ENCODE data around the gene UGT2B11.
"Not testable (repeated sequence)": the region's sequence is repeated elsewhere in the genome, so short reads cannot be mapped to it uniquely, and the experiment has no call there.

UGT2B11 gene

GRCh38 chr4:69214716-69215115 lies at the start of gene UGT2B11:
Gene UGT2B11, minus strand, starts transcription at chr4:69214748. Its CDS starts 26 bp downstream, at chr4:69214722.
- Histone ChIP-seq H3K9me3 (replicated peaks; ENCODE audit: insufficient read depth, low read length) (no peaks in the 10 kb centered on the region), H3F3A (ENCODE audit: insufficient read depth, low read length) (no peaks in the 10 kb centered on the region), H3K4me1 (ENCODE audit: low read length) (no peaks in the 10 kb centered on the region), H4K20me1 (ENCODE audit: insufficient read depth, low read length) (no peaks in the 10 kb centered on the region), H2AFZ (ENCODE audit: low read length) (no peak within 1 kb of the TSS), H3K79me2 (ENCODE audit: low read length) (no peaks in the 10 kb centered on the region), H3K27me3 (replicated peaks; ENCODE audit: insufficient read depth, low read length) (no peaks in the 10 kb centered on the region), H3K27ac (ENCODE audit: low read length) (no peak within 1 kb of the TSS), H3K9ac (ENCODE audit: low read length) (no peak within 1 kb of the TSS), H3K9me2 (replicated peaks; ENCODE audit: insufficient read depth, low read length) (no peaks in the 10 kb centered on the region), H3K36me3 (replicated peaks; ENCODE audit: insufficient read depth, low read length) (no peaks in the 10 kb centered on the region), H3K4me3 (ENCODE audit: low read length) (no peak within 1 kb of the TSS), H3K4me2 (ENCODE audit: low read depth, low read length) (no peak within 1 kb of the TSS)
- TF ChIP-seq, protein P1, sequence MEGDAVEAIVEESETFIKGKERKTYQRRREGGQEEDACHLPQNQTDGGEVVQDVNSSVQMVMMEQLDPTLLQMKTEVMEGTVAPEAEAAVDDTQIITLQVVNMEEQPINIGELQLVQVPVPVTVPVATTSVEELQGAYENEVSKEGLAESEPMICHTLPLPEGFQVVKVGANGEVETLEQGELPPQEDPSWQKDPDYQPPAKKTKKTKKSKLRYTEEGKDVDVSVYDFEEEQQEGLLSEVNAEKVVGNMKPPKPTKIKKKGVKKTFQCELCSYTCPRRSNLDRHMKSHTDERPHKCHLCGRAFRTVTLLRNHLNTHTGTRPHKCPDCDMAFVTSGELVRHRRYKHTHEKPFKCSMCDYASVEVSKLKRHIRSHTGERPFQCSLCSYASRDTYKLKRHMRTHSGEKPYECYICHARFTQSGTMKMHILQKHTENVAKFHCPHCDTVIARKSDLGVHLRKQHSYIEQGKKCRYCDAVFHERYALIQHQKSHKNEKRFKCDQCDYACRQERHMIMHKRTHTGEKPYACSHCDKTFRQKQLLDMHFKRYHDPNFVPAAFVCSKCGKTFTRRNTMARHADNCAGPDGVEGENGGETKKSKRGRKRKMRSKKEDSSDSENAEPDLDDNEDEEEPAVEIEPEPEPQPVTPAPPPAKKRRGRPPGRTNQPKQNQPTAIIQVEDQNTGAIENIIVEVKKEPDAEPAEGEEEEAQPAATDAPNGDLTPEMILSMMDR (IDR thresholded peaks at IDR 0.05; ENCODE audit: low read length), result no peak
- TF ChIP-seq EZH2 (optimal IDR thresholded peaks at IDR 0.05; ENCODE audit: low read depth, low read length) (no peak), EZH2phosphoT487 (IDR thresholded peaks at IDR 0.05; ENCODE audit: low read length) (no peak)
- DNase-seq, result no peak

DNA sequence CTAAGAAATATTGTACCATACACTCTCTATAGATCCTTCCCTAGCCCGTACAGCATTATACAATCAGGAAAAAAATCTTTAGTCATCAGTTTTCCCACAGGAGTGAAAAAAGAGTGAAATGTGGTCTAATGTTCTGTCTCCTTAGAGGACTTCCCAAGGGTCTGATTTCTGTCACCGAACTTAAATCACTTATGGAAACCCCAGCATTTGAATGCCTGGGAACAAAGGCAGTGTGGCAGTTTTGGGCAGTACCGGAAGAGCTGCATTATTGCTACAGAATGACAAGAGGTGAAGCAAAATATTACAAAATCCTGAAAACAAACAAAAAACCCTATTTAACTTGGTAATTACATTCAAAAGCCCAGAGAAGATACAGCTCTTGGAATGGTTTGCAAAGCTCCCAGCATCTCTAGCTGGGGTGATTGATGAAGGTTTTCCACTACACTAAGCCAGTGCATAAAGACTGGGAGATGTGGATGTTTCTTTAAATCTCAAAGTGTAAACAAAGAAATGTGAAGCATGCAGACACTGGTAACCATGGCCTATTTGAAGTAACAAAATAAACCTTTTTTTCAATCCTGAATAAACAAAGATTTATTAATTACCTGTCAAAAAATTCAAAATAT lies 38.7 kb upstream of the UGT2B11 start:
- not testable (repeated sequence) for H3K9me2 ChIP-seq (replicated peaks; ENCODE audit: insufficient read depth, low read length); H3K4me2 ChIP-seq (ENCODE audit: low read depth, low read length); H3K79me2 ChIP-seq (ENCODE audit: low read length); H3K4me3 ChIP-seq (ENCODE audit: low read length); H4K20me1 ChIP-seq (ENCODE audit: insufficient read depth, low read length); H2AFZ ChIP-seq (ENCODE audit: low read length); H3F3A ChIP-seq (ENCODE audit: insufficient read depth, low read length); H3K27ac ChIP-seq (ENCODE audit: low read length); H3K9ac ChIP-seq (ENCODE audit: low read length); H3K9me3 ChIP-seq (replicated peaks; ENCODE audit: insufficient read depth, low read length); H3K4me1 ChIP-seq (ENCODE audit: low read length); H3K36me3 ChIP-seq (replicated peaks; ENCODE audit: insufficient read depth, low read length); DNase-seq; H3K27me3 ChIP-seq (replicated peaks; ENCODE audit: insufficient read depth, low read length)

DNA sequence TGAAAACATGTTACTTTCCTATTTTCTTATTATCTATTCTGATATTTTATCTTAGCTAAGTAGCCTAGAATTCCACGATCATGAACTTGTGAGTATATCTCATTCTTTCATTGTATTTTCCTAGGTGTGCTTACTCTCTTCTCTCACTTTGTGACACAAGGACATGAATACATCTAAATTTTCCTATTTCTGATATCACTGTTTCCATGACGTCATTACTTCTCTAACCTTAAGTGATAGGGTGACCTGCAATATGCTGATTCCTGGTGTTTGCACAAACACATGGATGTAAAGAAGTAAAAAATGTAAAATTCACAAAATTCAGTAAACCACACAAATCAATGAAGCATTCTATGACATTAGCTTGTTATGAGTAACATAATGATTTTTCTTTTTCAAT lies 36.3 kb upstream of the UGT2B11 start:
- H3K4me1 ChIP-seq (ENCODE audit: low read length); H3K9ac ChIP-seq (ENCODE audit: low read length); H3K4me2 ChIP-seq (ENCODE audit: low read depth, low read length); H3K27ac ChIP-seq (ENCODE audit: low read length); H3K4me3 ChIP-seq (ENCODE audit: low read length); H3K36me3 ChIP-seq (replicated peaks; ENCODE audit: insufficient read depth, low read length); H3K9me3 ChIP-seq (replicated peaks; ENCODE audit: insufficient read depth, low read length); H4K20me1 ChIP-seq (ENCODE audit: insufficient read depth, low read length); H3K79me2 ChIP-seq (ENCODE audit: low read length); H2AFZ ChIP-seq (ENCODE audit: low read length); DNase-seq; H3K9me2 ChIP-seq (replicated peaks; ENCODE audit: insufficient read depth, low read length); H3K27me3 ChIP-seq (replicated peaks; ENCODE audit: insufficient read depth, low read length); H3F3A ChIP-seq (ENCODE audit: insufficient read depth, low read length): not testable (repeated sequence)

DNA sequence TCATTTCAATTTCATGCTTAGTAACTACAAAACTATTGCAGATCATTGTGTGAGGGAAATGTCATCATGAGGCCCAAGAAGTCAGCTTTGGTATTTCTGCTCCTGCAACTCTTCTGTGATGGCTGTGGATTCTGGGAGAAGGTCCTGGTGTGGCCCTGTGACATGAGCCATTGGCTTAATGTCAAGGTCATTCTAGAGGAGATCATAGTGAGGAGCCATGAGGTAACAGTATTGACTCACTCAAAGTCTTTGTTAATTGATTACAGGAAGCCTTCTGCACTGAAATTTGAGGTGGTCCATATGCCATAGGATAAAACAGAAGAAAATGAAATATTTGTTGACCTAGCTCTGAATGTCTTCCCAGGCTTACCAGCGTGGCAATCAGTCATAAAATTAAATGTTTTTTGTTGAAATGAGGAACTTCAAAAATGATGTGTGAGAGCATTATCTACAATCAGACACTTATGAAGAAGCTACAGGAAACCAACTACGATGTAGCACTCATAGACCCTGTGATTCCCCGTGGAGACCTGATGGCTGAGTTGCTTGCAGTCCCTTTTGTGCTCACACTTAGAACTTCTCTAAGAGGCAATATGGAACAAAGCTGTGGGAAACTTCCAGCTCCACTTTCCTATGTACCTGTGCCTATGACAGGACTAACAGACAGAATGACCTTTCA lies 28.2 kb upstream of the UGT2B11 start:
- H3F3A ChIP-seq (ENCODE audit: insufficient read depth, low read length); H3K27me3 ChIP-seq (replicated peaks; ENCODE audit: insufficient read depth, low read length); H3K36me3 ChIP-seq (replicated peaks; ENCODE audit: insufficient read depth, low read length); H3K27ac ChIP-seq (ENCODE audit: low read length); H3K9me2 ChIP-seq (replicated peaks; ENCODE audit: insufficient read depth, low read length); H3K4me2 ChIP-seq (ENCODE audit: low read depth, low read length); H3K4me1 ChIP-seq (ENCODE audit: low read length); DNase-seq; H3K4me3 ChIP-seq (ENCODE audit: low read length); H3K9ac ChIP-seq (ENCODE audit: low read length); H2AFZ ChIP-seq (ENCODE audit: low read length); H4K20me1 ChIP-seq (ENCODE audit: insufficient read depth, low read length); H3K79me2 ChIP-seq (ENCODE audit: low read length); H3K9me3 ChIP-seq (replicated peaks; ENCODE audit: insufficient read depth, low read length): not testable (repeated sequence)

- not testable (repeated sequence) for H3K4me3 ChIP-seq (ENCODE audit: low read length); H3K27me3 ChIP-seq (replicated peaks; ENCODE audit: insufficient read depth, low read length); H2AFZ ChIP-seq (ENCODE audit: low read length); H3K9me2 ChIP-seq (replicated peaks; ENCODE audit: insufficient read depth, low read length); H4K20me1 ChIP-seq (ENCODE audit: insufficient read depth, low read length); H3K4me2 ChIP-seq (ENCODE audit: low read depth, low read length); H3F3A ChIP-seq (ENCODE audit: insufficient read depth, low read length); H3K79me2 ChIP-seq (ENCODE audit: low read length); H3K4me1 ChIP-seq (ENCODE audit: low read length); H3K9me3 ChIP-seq (replicated peaks; ENCODE audit: insufficient read depth, low read length); H3K27ac ChIP-seq (ENCODE audit: low read length); H3K9ac ChIP-seq (ENCODE audit: low read length); DNase-seq; H3K36me3 ChIP-seq (replicated peaks; ENCODE audit: insufficient read depth, low read length)
These were observed 27.2 kb upstream of the UGT2B11 start for GRCh38 chr4:69241746-69242145.

GRCh38 chr4:69240787-69241186 lies 26.2 kb upstream of the UGT2B11 start:
- DNase-seq; H3K4me1 ChIP-seq (ENCODE audit: low read length); H3K36me3 ChIP-seq (replicated peaks; ENCODE audit: insufficient read depth, low read length); H3K9me2 ChIP-seq (replicated peaks; ENCODE audit: insufficient read depth, low read length); H3K27ac ChIP-seq (ENCODE audit: low read length); H3K9ac ChIP-seq (ENCODE audit: low read length); H2AFZ ChIP-seq (ENCODE audit: low read length); H4K20me1 ChIP-seq (ENCODE audit: insufficient read depth, low read length); H3K9me3 ChIP-seq (replicated peaks; ENCODE audit: insufficient read depth, low read length); H3K4me2 ChIP-seq (ENCODE audit: low read depth, low read length); H3K27me3 ChIP-seq (replicated peaks; ENCODE audit: insufficient read depth, low read length); H3K79me2 ChIP-seq (ENCODE audit: low read length); H3K4me3 ChIP-seq (ENCODE audit: low read length); H3F3A ChIP-seq (ENCODE audit: insufficient read depth, low read length): not testable (repeated sequence)
